Fibroblast of villous mesenchyme (primary cell): ENCODE measurements around the gene ZCCHC2. TPM values are rescaled to one million over a fixed set of nuclear protein-coding genes. Genes with fewer than 3 reads are reported as not detected.

ENCODE experiments used
- DNase-seq: peaks from one replicate; pipeline ENCODE4 v3.0.0-alpha.2; 2010; ENCODE audit warnings: low read depth
- H3K4me3 ChIP-seq: 2 replicates; pipeline ENCODE4 v1.5.1; 2011; ENCODE audit warnings: low read depth, mild to moderate bottlenecking, low read length
- CTCF ChIP-seq: IDR thresholded peaks from 2 replicates; pipeline ENCODE4 v1.5.1; 2012; ENCODE audit warnings: low read depth, mild to moderate bottlenecking, low read length; ENCODE audit not compliant: insufficient read depth
- total RNA-seq: library from RNA; depleted of rRNA; stranded (reverse); fragments of >200 nt; gene quantifications from 2 replicates; pipeline ENCODE4 v1.2.3, GENCODE V29; 2012

The ZCCHC2 gene
- total RNA-seq, 1 donor = 9.5 TPM

DNA sequence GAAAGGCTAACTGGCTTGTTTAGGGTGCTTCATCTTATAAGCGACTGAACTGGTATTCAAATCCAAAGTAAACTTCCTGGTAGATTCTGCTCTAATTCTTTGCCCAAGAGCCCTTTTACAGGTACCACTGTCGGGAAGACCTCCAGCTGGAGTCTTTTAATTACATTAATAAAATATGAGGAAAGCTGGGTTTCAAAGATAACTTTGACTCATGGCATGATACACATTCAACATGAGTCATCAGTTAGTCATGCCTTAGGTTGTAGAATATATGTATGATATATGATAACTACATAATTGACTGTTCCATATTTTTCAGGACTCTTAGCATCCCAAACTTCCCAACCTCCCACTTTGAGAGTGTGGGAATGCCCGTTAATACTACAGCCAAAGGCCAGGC is 32.3 kb downstream of the ZCCHC2 start:
- TF ChIP-seq CTCF = no peak
- DNase-seq = peak; percentile 39

GRCh38 chr18:62556397-62556796 is 33.6 kb downstream of the ZCCHC2 start:
- no peak for DNase-seq
- TF ChIP-seq CTCF = no peak
- H3K4me3 ChIP-seq = no peak overlapping the region

More for the DNA sequence above, 32.3 kb downstream of the ZCCHC2 start:
- H3K4me3 ChIP-seq = no peak overlapping the region

- DNase-seq = no peak
- no peak overlapping the region for H3K4me3 ChIP-seq
- TF ChIP-seq CTCF = no peak
Measured at GRCh38 chr18:62558015-62558663, 35.3 kb downstream of the ZCCHC2 start.

- H3K4me3 ChIP-seq = no peak overlapping the region
- TF ChIP-seq CTCF = no peak
Measured at GRCh38 chr18:62564044-62564443, 41.2 kb downstream of the ZCCHC2 start.

GRCh38 chr18:62566199-62566598 is 43.4 kb downstream of the ZCCHC2 start:
- no peak overlapping the region for H3K4me3 ChIP-seq
- TF ChIP-seq CTCF = peak; percentile 42
- DNase-seq = peak; percentile 51

More at GRCh38 chr18:62564044-62564443, 41.2 kb downstream of the ZCCHC2 start:
- DNase-seq = no peak

GRCh38 chr18:62566818-62567217 is 44.0 kb downstream of the ZCCHC2 start:
- H3K4me3 ChIP-seq = no peak overlapping the region
- no peak for DNase-seq
- no peak for TF ChIP-seq CTCF
